EL (cell line): Measurements from ENCODE around the gene KCTD15.

Experiments
- DNase-seq: peaks from one replicate; pipeline ENCODE4 v3.0.0-alpha.2; 2016

Gene KCTD15

GRCh38 chr19:33772102-33772857 lies 24.4 kb upstream of the KCTD15 start:
- DNase-seq: no peak

GRCh38 chr19:33772858-33773180 lies 23.9 kb upstream of the KCTD15 start:
- DNase-seq: no peak

- no peak for DNase-seq
Measured at GRCh38 chr19:33773704-33774624, 22.7 kb upstream of the KCTD15 start.

DNA sequence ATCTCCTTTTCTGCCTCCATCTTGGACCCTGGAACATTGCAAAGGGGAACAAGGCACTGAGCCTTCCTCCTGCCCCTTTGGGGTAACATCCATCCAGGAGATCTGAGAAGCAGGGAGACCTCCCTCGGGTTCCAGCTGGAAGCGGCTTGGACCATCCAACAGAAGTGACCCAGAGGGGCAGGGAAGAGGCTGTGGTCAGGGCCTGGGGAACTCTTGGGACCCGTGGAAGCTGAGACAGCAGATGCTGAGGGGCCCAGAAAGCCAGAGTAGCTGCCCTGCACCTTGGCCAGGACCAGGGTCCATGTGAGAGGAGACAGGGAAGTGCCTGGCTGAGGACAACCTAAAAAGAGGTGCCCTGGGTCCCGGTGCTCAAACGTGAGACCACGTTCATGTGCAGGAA lies 21.9 kb upstream of the KCTD15 start:
- no peak for DNase-seq

- no peak for DNase-seq
Measured at GRCh38 chr19:33775731-33776487, 20.8 kb upstream of the KCTD15 start.

DNA sequence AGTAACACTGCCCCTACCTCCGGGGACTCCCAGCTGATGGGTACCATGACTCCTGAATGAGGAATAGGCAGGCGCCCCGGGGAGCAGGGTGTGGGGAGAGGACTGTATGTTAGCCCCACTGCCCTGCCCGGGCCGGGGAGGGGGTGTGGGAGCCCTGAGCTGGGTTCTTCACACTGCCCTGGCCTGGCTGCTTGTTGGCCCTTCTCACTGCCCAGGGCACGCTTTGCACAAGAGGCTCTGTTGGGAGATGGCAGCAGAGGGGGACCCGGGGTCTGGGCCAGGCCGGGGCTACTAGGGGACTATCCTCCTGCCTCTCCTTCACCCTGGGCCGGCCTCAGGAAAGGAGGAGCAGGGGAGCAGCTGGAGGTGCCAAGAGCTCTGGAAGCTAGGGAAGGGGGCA lies 19.3 kb upstream of the KCTD15 start:
- DNase-seq: no peak

GRCh38 chr19:33777753-33778088 lies 18.9 kb upstream of the KCTD15 start:
- DNase-seq: no peak

GRCh38 chr19:33778089-33778791 lies 18.4 kb upstream of the KCTD15 start:
- DNase-seq: peak; percentile 64

- DNase-seq: no peak
Measured at GRCh38 chr19:33779849-33780248, 16.8 kb upstream of the KCTD15 start.

DNA sequence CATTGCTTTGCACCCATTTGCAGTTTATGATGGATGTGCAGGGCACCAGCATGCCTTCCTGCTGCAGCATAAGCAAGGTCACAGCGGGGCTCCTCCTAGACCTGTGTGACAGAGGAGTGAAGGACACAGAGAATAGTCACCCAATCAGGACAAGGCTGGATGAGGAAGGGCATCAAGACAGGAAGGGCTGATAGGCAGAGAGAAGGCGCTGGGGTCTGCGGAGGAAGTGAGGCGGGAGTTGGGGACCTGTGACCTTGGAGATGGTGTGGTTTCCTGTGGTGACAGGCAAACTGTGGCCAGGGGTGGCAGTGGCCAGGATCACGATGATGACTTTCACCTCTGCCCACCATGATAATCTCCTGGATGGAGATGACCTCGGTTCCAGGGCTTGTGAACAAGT lies 16.4 kb upstream of the KCTD15 start:
- no peak for DNase-seq

DNA sequence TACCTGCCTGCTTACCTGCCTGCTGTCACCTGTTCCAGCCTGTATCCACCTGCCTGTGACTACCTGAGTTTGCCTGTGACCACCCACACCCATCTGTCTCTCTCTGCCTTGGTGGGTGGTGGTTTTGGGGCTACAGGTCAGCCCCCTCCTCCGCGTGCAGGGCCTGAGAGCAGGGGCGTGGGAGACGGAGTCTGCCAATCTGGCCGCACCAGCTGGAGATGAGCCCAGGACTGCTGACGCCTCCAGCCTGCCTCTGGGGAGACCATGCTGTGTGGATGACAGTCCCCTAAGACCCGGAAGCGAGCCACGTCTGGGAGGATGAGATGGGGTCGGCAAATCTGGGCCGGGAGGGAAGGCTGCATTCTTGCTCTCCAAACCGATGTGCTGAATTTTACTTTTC lies 15.9 kb upstream of the KCTD15 start:
- DNase-seq: no peak

DNA sequence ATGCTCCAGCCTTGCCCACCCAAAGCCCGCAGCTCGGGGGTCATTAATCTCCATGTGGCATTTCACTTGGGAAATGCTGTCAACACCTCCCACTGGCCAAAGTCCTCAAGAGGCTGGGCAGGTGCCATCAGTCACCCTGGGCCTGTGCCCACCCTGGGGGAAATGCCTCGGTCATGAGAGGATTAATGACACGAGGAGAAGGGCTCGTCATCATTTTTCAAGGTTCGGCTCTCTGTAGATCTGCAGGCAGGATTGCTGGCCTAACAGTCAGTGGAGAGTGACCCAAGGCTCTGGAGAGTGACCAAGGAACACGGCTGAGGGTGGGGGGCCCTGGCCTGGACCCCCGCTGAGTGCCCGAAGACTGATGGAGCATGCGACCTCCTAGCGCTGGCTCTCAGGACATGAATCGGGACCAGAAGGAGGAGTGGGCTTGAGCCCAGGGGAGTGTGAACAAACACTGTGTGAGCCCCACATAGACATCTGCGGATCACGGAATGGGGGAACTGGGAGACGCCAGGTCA lies 15.2 kb upstream of the KCTD15 start:
- no peak for DNase-seq

- peak; percentile 35 for DNase-seq
Measured at GRCh38 chr19:33781996-33782395, 14.7 kb upstream of the KCTD15 start.

DNA sequence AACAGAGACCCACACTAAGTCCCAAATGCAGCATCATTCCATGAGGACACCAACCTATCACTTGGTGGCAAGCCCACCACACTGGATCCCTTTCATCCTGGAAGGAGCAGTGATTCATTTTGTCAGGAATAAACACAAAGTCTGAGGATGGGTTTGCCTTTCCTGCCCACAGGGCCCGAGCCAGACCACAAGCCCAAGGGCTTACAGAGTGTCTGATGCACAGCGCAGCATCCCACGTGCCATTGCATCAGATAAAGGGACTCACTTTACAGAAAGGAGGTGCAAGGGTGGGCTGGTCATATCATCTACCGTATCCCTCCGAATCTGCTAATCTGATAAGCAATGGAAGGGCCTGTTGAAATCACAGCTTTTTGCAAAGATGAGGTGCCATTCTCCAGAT lies 12.2 kb upstream of the KCTD15 start:
- peak; percentile 29 for DNase-seq

- peak; percentile 54 for DNase-seq
Measured at GRCh38 chr19:33785795-33786194, 10.9 kb upstream of the KCTD15 start.

DNA sequence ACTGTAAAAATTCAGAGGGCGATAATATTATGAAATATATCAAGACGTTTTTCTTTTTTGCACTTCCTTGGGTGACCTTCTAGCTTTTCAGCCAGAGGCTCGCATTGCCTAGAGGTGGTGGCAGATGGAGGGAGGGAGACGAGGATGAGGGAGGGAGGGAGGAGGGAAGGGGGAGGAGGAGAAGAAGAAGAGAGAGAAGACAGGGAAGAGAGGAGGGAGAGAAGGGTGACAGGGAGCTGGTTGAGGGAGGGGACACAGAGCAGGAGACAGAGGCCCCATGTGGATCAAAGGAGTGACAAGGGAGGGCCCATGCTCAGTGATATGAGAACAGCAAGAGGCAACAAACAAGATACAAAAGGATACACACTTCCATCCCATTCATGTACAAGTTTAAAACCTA lies 8.0 kb upstream of the KCTD15 start:
- DNase-seq: no peak

DNA sequence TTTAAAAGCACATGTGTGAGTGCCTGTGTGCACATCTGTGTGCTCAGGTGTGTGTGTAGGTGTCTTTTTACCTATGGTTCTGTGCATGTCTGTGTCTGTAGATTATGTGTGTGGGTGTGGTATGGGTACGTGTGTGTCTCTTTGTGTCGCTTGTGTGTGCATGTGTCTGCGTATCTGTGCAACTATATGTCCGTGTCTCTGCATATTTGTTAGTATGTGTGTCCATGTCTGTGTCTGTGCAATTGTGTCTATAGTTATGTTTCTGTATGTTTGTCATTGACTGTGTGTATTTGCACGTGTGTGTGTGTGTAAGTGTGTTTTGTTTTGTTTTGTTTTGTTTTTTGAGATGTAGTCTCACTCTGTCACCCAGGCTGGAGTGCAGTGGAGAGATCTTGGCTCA lies 7.3 kb upstream of the KCTD15 start:
- DNase-seq: no peak

DNA sequence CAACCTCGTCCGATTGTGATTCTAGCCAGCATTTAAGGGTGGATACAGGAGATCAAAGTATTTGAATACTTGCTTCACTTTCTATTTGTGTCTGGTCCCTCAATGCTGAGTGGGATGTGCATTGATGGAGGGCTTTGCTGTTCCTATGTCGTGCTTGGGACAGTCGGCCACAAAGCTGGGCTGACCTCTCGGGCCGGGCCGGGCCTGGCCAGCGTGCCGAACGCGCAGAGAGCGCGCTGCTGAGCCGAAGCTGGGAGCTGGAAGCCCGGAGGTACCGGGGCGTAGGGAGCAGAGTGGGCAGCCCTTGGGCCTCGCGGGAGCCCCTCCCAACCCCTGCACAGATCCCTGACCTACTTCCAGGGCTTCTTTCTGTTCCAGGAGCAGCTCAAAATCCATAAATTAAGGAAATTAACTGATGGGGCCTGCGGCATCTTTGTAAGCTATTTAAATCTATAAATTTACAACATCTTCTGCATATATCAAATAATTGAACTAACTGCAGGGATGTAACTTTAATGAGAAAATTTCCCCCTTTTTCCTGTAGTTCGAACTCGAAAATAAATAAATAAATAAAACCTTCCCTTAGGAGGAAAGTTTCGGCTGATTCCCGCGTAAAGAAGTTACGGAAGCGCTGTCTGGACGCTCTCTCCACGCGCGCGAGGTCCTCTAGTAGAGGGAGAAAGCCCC lies 1.8 kb upstream of the KCTD15 start:
- peak; percentile 11 for DNase-seq

DNA sequence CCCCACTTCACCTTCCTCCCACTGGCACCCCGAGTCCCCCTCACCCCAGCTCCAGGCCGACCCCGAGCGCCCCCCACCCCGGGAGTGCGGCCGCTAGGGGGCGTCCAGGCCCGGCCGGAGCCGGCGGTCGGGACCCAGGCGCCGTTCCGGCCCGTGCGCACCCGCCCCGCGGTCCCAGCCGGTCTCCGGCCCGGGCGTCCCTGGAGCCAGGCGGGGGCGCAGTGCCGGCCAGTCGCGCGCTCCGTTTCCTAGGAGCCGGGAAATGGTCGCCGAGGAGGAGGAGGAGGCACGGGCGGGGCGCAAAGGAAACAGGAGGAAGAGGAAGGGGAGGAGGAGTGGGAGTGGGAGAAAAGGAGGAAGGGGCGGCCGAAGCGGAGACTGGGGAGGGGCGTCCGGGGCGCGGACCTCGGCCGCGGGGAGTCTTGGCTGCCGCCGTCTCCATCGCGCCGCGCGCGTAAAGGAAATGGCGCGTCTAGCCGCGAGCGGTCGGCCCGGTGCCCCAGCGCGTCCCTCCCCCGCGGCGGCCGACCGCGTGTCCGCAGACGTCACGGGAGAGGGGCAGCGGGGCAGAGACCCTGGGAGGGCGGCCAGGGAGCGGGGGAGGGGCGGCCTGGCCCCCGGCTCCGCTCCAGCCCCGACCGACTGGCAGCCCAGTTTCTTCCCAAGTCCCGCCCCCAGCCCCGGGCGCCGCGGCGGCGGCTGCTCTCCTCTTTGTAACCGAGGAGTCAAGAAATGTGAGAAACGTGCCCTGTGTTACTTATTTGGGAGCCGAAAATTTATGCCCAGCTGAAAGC lies 1.1 kb upstream of the KCTD15 start:
- peak; percentile 84 for DNase-seq

GRCh38 chr19:33797802-33798671 lies 1.4 kb downstream of the KCTD15 start:
- DNase-seq: peak; percentile 40
